Hematopoietic multipotent progenitor cell treated with erythropoietin and hydrocortisone succinate and interleukin-3 and kit ligand, for 8 days (in vitro differentiated cells): Measurements from ENCODE around the gene TOGARAM2.

Source experiments
- DNase-seq: peaks from one replicate; pipeline ENCODE4 v3.0.0-alpha.2; 2015

TOGARAM2 gene

DNA sequence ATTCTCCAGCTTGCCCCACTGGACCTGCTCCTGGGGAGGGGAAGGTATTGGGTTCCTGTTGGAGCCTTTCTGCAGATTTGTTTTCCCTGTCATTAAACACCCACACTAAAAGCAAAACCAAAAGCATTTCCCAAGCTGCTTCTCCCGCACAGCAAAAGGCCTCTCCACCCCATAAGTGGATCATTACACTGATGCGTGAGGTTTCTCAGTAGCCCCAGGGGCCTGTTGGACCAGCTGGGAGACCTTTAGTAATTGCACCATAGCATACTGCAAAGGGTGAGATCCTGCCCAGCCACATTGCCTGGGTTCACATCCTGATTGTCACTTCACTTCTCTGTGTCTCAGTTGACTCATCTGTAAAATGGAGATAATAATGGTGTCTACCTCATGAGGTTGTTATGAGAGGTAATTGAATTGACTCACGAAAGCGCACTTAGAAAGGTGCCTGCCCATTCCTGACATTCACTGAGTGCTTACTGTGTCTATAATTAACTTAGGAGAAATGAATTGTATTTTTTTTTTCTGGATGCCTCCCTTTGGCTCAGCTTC, 43.9 kb downstream of the TOGARAM2 start:
- no peak for DNase-seq

DNA sequence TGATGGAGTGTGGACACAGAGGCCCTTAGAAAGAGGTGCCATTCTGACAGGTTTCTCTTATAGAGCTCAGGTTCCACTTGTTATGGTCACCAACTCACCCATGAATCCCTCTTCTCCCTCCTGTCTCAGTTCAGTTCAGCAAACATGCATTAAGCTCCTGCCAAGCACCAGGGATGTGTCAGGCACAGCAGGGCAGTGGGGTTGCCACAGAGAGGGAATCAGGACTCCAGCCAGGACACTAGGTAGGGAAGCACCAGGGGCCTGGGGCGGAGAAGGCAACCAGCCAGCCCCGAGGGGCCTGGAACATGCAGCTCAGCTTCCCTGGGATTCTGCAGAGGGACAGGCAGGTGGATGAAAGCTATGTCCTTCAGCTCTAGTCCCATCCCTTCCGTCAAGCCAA, 44.6 kb downstream of the TOGARAM2 start:
- DNase-seq: no peak

DNA sequence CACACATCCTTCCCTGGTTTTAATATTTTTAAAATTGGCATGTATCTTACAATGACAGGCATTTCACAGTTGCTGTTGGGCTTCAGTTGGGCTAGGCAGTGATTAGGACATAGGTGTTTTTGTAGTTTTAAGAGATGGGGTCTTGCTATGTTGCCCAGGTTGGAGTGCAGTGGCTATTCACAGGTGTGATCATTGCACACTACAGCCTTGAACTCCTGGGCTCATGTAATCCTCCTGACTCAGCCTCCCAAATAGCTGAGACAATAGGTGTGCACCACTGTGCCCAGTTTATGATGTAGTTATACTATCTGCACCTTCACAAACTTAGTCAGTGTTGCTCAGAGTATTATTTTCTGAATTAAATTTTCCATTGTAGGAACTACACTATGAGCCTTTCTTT, 49.9 kb downstream of the TOGARAM2 start:
- no peak for DNase-seq

DNA sequence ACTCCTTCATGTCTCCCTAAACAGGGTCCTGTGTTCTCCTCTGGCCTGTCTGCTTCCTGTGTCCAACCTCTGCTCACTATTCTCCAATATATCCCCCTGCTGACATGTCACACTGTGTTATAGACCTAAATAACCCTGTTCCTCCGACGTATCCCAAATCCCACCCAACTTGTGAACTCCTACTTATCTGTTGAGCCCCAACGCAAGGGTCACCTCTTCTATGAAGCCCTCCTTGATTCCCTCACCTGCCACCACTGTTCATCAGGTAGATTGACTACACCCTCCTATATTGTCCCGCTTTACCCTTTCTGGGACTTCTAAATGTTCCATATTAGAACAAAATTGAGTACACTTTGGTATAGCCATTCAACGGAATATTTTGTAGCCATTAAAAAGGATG, 51.1 kb downstream of the TOGARAM2 start:
- no peak for DNase-seq

DNA sequence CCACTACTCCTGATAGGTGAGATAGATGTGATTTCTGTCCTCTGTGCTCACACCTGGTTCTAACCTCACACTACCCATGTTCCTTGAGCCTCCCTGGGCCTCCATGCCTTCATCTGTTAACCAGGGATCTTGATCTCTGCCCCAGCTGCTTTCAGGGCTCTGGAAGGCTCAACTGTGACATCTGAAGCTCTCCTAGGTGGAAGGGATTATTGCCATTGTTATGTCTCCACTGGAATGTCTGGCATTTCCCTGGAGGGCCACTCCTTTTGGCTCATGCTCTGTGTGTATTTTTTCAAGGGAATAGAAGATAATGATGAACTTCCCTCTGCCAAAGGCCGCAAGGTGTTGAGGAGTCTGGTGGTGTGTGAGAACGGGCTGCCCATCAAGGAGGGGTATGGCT, 52.1 kb downstream of the TOGARAM2 start:
- no peak for DNase-seq

DNA sequence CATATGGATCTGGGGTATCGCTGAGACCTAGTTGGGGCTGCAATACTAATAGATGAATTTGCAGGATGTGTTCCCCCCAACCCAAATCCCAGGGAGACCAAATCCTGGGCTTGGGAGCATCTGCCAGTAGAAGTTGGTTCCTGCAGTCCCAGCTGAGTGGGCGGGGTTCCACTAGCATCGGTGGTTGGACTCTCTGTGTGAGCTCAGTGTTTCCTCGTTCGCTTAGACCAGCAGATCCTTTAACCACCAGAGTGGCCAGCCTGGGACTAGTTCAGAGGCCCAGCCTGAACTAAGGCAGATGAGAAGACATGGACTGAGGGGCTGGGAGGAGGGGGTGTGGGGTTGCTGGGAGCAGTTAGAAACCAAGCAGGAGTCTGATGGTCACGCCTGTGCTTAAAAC, 52.6 kb downstream of the TOGARAM2 start:
- DNase-seq: no peak

DNA sequence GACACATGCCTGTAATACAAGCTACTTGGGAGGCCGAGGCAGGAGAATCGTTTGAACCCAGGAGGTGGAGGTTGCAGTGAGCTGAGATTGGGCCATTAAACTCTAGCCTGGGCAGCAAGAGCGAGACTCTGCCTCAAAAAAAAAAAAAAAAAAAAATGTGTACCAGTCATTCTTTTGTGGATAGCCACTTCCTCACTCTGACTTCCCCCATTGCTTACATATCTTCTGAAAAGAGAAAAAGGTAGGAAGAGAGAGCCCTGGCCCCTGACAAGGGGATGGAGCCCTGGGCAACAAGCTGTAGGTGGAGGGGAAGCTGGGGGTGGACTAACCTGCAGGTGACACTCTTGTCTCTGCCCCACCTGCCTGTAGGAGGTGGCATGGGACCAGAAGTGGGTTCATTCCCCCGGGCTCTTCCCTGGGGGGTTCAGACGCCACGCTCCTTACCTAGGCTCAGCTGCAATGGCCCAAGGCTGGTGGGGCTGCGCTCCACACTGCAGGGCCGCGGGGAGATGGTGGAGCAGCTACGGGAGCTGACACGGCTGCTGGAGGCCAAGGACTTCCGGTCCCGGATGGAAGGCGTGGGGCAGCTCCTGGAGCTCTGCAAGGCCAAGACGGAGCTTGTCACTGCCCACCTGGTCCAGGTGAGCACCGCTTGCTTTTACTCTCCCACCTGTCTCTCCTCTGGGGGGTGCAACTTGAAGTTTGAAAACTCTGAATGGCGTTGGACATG, 54.1 kb downstream of the TOGARAM2 start:
- DNase-seq: no peak

DNA sequence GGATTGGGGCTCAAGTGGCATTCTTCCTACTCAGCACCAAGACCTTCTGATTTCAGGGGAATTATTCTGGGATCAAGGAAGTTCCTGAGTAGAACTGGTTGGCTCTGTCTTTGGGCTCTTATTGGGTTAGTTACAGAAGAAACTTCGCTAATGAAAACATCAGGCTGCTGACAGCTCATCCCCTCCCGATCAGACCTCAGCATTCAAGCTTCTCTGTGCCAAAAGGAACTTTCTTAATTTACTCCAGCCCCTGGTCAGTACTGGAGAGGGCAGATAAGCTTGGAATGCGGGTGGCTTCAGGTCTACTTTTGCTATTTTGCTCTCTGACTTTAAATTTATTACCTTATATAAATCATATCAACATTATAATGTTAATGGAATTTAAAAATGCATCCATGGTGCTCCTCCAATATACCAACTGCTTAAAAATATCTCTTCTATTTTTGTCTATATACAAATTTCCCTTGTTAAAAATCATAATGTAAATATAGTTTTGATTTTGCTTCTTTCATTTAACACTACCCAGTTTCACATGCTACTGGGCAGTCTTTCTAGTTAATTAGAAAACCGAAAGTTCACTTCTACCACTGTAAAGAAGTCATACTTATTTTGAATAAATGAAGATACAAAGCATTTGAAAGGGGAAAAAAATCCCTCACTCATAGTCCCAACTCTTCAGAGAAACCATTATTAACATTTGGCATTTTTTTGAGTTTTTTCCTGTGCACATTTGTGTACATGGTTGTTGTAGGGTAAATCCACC, 58.8 kb downstream of the TOGARAM2 start:
- DNase-seq: no peak

DNA sequence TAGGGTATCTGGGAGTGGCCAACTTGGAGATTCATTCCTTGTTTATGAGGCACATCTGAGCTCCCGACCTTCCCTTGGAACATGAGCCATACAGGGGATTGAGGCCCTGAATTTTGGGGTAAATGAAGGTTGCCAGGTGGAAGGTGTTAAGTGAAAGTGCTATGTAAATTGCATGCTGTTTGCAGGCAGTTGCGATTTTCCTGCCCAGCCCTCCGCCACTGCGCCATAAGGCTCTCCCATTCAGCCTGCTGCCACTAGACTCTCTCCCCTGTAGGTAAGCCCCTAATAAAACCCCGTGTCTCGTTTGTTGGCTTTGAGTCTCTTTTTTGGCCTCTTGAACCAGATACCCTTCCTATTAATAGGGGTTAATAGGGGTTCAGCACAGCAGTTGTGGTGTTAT, 59.5 kb downstream of the TOGARAM2 start:
- no peak for DNase-seq

DNA sequence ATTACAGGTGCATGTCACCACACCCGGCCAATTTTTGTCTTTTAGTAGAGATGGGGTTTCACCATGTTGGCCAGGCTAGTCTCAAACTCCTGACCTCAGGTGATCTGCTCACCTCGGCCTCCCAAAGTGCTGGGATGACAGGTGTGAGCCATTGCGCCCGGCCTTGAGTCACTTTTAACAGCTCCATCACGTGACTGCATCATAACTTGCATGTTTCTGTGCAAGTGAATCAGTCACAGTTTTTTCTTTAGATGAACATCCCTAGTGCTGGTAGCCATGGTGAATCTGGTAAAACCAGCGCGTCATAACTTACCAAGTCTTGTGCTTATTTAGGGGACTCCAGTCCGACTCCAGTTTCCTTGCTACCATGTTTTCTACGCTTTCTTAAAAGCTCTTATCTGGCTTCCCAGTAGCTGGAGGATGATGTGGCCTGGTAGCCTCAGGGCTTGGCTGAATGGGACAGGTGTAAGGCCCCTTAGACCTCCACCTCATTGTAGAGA, 60.1 kb downstream of the TOGARAM2 start:
- no peak for DNase-seq

DNA sequence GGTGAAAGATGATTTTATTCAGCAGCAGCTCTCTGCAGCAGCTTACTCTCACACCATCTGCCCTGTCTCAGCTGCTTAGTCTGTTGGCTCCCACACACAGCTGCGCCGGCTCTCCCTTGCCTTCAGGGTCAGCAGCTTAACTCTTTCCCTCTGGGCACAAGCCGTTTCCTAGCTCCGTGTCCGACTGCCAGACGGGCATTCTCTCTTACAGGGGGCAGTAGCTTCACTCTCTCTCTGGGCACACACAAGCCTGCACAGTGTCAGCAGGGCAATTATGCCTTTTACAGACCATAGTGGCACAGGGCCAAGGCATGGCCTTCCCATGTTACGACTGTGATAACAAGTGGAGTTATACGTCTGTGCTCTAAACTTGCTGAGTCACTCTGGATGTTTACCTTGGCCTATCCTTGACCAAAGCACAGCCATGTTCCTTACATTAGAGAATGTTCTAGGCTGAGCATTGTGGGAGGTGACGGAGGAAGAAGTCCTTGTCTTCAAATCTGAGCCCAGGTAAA, 61.5 kb downstream of the TOGARAM2 start:
- peak; percentile 19 for DNase-seq

DNA sequence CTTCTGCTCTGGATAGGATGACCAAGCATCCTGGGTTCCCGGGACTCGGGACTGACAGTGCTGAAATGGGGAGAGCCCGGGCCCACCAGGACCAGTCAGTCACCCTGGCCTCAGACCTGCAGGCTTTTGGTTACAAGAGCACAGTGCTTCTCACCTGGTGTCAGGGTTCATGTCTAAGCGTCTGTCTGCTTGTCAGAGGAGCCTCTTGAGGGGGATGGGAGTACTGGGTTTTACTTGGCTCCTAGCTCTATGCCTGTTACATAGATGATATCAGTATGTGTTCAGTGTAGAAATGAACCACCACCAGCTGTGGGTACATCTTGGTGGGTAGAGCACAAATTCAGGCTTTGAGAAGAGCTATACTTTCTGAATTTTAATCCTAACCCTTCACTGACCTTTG, 63.4 kb downstream of the TOGARAM2 start:
- DNase-seq: no peak

DNA sequence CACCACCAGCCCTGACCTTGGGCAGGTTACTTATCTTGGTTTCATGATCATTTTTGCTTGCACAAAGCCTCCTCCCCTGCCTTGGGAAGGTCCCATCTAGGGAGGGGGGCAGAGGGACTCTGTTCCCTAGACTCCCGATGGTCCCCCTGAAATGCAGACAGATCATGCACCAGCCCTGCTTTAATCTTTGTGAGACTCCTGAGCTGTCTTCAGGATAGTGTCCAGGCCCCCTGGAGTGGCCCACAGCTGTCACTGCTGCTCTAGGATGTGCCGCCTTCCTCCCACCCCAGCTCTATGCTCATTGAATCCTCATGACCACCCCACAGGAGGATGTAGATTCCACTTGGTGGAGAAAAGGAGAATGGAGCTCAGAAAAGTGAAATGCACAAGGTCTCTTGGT, 65.2 kb downstream of the TOGARAM2 start:
- no peak for DNase-seq

DNA sequence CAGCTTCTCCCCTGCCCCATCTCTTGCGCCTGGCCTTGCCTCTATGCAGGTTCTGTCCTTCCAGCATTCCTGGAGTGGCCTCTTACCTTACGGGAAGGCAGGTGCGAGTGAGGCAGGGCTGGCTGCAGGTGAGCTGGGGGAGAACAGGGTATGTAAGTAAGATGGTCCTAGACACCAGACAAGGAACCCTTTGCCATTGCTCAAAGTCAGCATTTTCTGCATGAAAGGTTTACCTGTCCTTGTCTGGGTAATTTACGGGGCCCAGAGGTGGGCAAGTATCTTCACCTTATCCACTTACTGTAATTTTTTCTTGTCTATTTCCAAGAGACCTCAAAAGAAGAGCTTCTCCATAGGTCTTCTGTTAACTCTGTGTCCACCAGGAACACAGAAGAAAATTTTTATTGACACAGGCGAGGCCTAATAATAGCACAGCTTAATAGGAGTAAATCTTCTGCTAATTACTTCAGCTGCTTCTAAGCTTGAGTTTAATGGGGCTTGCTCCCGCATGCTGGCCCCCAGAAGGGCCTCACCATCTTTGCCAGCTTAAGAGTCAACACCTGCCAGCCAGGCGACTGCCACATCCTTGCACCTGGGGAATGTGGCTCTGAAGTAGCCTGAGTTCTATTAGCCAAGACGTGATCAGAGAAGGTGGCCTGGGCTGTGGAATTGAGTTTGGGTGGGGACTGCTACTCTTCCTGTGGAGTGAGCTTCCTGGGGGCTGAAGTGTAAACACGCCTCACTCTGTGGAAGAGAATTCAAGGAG, 66.2 kb downstream of the TOGARAM2 start:
- DNase-seq: no peak

DNA sequence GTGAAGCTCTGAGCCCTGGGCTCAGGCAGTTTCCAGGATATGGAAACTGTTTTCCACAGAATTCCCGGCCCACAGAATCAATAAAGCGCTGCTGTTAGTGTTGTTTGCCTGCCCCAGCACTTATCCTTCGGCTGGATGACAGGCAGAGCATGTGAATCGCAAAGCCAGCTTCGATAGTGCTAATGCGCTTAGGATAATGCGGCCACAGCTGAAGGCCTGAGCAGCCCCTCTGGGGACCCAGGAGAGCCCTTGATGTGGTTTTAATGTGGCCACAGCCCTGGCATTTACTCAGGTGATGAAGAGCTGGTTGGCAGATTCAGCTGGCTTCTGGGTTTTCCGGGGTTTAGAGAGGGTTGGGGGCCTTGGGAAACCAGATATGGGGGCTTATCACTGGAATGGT, 69.5 kb downstream of the TOGARAM2 start:
- DNase-seq: no peak

DNA sequence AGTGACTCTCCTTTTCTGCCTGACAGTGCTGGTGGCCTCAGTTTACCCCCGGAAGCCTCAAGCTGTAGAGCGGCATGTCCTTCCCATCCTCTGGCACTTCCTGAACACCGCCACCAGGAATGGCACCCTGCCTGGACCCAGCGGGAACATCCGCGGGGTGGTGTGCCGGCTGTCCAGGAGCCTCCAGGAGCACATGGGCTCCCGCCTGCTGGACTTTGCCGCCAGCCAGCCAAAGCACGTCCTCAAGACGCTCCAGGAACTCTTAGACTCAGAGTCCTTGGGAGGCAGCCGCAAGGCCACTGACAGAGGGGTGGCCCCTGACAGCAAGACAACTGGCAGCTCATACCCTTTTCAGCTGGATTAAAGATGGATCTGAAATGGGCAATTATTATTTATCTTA, 70.6 kb downstream of the TOGARAM2 start:
- no peak for DNase-seq

DNA sequence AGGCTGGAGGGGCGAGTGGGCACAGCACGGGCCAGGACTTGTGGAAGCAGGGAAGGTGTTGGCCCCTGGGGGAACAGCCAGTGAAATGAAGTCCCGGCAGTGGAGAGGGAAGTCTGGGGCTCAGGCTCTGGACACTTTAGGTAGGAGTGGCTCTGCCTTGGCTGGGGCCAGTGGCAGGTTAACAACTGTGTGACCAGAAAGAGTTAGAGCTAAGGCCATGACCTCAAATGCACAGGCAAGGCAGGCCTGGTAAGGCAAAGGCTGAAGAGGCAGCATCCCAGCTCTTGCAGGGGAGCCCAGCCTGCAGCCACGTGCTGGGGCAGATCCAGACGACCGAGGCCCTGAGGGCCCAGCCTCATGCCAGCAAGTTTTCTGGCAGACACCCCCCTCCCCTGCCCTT, 71.7 kb downstream of the TOGARAM2 start:
- no peak for DNase-seq

DNA sequence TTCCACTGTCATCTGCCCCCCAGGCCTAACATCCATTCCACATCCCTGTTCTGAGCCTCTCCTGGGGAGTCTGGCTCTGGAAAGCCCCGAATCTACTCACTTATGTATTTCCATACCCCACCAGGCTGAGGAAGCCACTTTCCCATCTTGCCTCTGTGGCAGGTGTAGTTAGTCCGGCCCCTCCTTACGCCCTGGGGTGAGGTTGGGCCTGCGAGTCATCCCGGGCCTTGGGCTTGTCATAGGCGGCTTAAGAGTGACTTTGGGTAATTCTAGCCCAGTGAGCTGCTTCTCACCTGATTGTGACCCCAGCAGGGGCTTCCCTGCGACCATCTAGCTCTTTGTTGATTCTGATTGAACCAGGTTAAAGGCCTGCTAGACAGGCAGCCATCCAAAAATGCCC, 72.1 kb downstream of the TOGARAM2 start:
- no peak for DNase-seq

DNA sequence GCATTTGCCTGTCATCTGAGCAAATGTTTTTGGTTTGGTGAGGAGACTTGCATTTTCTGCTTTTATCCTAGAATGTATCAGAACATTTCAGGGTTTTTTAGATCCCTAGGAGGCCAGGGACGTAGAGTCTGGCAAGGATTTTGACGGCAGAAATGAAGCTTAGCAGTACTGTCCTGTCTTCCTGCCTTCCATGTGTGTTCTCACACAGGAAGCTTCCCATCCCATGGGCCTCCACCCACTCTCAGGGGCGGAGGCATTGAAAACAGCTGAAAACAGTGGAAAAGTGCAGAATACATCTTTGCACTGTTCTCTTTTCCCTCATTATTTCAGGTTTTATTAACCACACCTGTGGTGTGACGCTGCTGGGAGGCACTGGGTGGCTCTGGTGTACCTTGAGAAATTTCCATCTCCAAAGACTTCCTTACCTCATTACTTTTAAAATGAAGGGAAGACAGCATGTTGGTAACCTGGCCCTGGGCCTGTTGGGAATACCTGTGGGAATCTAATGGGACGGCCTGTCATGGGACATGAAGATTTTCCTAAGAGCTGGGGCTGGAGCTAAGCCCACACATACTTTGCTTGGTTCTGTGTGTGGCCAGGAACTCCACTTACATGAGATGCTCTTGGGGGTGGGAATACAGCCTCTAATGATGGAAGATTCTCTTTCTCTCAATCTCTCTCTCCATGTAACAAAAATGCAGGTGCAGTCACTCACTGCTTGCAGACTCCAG, 72.7 kb downstream of the TOGARAM2 start:
- no peak for DNase-seq

DNA sequence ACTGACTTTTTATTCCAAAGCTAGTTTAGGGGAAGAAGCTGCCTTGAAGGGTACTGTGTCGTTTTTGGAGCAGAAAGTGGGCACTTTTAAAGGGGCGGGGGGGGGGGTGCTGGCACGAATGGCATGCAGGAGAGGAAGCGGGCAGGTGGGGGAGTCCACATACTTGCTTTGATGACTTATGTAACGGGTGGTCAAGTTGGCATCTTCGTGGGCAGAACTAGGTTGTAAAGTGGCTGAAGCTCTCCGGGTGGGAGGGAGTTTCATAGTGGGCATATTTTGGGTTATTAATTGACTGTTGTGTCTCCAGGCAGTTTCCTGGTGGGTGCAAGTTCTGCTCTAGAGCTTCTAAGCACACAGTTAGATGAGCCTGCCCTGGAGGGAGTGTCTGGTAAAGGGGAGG, 73.3 kb downstream of the TOGARAM2 start:
- DNase-seq: no peak

DNA sequence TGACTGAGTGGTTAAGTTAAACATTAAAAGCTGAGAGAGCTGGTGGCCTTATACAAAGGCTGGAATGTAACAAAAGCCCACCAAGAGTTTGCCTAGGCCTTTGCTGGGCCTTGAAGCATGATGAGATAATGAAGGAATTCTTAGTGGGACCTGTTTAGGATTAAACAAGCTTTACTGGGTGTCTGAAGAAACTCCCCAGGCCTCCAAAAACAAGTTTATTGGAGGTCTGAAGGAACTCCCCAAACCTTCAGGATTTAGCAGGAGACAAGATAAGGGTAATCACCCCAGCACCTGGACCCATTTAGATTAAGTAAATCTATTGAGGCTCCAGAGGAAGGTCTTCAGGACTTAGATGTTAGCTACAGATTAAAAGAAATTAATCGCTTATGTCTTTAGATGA, 74.5 kb downstream of the TOGARAM2 start:
- no peak for DNase-seq

DNA sequence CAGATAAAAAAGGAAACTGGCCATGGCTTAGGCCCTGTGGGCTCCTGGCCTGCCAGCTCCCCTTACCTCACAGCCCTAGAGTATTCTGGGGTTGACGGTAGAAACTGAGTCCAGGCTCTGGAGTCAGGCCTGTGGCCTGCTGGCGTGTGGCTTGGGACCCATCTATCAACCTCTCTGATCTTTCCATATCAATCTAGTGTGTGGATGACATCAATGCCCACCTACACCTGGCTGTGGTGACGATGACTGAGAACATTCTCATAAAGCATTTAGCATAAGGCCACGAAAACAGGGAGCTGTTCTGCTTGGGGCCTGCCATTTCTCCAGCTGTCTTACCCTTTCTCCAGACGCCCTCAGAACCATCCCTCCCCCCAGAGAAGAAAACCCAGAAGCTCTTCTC, 75.4 kb downstream of the TOGARAM2 start:
- DNase-seq: no peak

DNA sequence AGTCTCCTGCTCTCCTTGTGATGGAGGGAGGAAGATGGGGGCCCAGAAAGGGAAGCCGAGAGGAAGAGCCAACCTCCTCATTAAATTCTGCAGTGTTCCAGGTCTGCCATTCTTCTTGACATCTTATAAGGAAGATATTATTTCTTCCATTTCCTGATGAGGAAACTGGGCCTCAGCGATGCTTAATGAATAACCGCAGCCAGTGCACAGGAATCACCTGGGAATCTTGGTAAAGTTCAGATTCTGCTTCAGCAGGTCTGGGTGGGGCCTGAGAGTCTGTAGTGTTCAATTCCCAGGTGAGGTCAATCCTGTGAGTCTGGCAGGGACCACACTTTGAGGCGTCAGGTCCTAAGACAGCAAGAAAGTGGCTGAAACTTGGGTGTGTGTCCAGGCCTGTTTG, 75.9 kb downstream of the TOGARAM2 start:
- DNase-seq: no peak
